ENCODE results near the gene YIF1A.
"Not testable (repeated sequence)": the region's sequence is repeated elsewhere in the genome, so short reads cannot be mapped to it uniquely, and the experiment has no call there.

Gene YIF1A

GRCh38 chr11:66267379-66268243 is 21.3 kb downstream of the YIF1A start:
- DNase-seq (ENCODE audit: low read depth) = peak; percentile 79

- no peak for DNase-seq (ENCODE audit: low read depth)
Observed at GRCh38 chr11:66267039-66267378, 21.9 kb downstream of the YIF1A start.

DNA sequence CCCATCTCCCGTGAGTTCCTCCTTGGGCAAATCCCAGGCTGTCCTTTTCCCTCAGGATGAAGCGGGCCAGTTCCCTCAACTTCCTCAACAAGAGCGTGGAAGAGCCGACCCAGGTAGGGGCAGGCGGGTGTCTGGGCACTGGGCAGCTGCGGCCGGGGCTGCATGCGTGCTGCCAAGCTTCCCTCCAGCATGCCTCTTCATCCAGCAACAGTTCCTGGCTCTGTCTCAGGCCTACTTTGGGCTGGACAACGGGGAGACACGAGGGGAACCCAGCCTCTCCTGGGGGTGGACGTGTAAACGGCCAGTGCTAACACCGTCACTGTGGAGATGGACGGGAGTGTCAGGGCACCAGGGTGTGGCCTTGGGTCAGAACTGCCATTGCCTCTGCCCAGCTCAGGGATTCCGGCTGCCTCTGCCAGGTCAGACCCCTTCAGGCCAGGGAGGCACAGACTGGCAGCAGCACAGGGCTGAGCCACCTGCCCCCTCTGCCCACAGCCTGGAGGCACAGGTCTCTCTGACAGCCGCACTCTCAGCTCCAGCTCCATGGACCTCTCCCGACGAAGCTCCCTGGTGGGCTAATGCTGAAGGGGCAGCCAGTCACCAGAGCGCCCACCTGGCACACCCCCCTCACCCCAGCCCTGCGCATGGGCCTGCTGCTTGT is 22.4 kb downstream of the YIF1A start:
- no peak for DNase-seq (ENCODE audit: low read depth)

DNA sequence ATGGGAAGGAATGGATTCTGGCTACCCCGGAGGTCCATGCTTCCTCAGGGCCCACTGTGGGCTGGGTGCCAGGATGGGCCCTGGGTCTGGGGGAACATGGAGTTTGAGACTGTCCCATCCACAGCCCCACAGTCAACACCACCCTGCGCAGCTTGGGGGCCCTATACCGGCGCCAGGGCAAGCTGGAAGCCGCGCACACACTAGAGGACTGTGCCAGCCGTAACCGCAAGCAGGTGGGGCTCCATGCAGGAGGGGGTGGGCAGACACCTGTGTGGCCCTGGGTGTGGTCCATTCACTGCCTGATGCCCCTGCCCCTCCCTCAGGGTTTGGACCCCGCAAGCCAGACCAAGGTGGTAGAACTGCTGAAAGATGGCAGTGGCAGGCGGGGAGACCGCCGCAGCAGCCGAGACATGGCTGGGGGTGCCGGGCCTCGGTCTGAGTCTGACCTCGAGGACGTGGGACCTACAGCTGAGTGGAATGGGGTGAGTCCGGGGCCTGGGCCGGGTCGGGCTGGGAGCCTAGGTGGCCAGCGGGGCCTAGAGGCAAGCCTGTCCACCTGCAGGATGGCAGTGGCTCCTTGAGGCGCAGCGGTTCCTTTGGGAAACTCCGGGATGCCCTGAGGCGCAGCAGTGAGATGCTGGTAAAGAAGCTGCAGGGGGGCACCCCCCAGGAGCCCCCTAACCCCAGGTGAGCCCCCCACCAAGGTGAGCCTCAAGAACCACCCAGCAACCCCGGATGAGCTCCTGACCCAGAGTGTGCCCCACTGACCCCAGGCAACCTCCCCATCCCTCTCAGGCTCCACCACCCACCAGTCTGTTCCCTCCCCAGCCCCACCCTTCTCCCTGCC is 23.2 kb downstream of the YIF1A start:
- DNase-seq (ENCODE audit: low read depth) = no peak

DNA sequence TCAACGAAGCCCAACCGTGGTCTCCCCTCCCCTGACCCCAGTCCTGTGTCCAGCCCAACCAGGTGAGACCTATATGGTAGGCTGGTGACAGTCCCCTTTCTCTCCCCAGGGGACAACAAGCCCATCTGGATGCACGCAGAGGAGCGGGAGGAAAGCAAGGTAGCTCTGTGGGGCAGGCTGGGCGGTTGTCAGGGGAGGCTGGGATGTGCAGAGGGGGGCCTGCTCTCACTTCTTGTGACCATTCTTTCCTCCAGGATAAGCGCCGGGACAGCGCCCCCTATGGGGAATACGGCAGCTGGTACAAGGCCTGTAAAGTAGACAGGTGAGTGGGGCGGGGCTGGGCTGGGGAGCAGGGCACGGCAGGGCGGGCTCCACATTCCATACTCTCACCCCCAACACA is 24.0 kb downstream of the YIF1A start:
- no peak for DNase-seq (ENCODE audit: low read depth)

GRCh38 chr11:66264383-66264782 is 24.6 kb downstream of the YIF1A start:
- DNase-seq (ENCODE audit: low read depth) = no peak

DNA sequence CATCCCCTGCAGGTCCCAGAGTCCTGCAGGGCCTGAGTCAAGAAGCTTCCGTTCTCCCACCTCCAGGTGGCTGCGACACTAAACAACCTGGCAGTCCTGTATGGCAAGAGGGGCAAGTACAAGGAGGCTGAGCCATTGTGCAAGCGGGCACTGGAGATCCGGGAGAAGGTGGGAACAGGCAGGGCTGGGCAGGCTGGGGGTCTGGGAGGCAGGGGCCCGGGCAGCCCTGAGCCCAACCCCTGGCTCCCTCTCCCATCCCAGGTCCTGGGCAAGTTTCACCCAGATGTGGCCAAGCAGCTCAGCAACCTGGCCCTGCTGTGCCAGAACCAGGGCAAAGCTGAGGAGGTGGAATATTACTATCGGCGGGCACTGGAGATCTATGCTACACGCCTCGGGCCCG is 25.2 kb downstream of the YIF1A start:
- DNase-seq (ENCODE audit: low read depth) = no peak

DNA sequence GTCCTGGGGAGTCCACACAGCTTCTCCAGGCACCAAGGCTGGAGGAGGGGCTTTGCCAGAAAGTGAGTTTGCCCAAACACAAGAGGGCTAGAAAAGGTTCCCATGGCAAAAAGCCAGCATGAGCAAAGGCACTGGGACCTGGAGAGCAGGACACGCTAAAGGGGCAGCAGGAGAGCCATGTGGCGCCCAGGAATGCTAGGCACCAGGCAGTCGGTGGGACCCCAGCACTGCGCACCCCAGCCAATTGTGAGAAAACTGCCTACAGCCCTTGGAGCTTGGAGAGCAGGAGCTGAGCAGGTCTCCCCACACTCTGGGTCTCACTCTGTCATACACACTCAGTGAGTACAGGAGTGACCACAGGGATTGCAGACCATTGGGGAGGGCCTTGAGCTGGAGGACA is 25.7 kb downstream of the YIF1A start:
- DNase-seq (ENCODE audit: low read depth) = no peak

DNA sequence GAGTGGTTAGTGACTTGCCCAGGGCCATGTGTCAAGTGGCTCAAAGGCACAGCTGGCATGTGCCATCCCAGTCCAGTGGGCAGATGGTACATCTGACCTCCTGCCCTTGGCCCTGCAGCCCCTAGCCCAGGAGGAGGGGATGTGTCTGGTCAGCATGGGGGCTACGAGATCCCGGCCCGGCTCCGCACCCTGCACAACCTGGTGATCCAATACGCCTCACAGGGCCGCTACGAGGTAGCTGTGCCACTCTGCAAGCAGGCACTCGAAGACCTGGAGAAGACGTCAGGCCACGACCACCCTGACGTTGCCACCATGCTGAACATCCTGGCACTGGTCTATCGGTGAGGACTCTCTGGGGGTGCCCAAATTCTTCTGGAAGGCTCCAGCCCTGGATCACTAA is 26.2 kb downstream of the YIF1A start:
- DNase-seq (ENCODE audit: low read depth) = no peak

- no peak for DNase-seq (ENCODE audit: low read depth)
Observed at GRCh38 chr11:66262191-66262590, 26.8 kb downstream of the YIF1A start.

- no peak for DNase-seq (ENCODE audit: low read depth)
Observed at GRCh38 chr11:66261578-66261977, 27.4 kb downstream of the YIF1A start.

- DNase-seq (ENCODE audit: low read depth) = no peak
Observed at GRCh38 chr11:66259956-66260355, 29.0 kb downstream of the YIF1A start.

- no peak for DNase-seq (ENCODE audit: low read depth)
Observed at GRCh38 chr11:66259225-66259624, 29.7 kb downstream of the YIF1A start.

- no peak for DNase-seq (ENCODE audit: low read depth)
Observed at GRCh38 chr11:66258473-66258893, 30.5 kb downstream of the YIF1A start.

- not testable (repeated sequence) for DNase-seq (ENCODE audit: low read depth)
Observed at GRCh38 chr11:66253081-66253480, 35.9 kb downstream of the YIF1A start.

- DNase-seq (ENCODE audit: low read depth) = no peak
Observed at GRCh38 chr11:66251809-66252208, 37.1 kb downstream of the YIF1A start.

DNA sequence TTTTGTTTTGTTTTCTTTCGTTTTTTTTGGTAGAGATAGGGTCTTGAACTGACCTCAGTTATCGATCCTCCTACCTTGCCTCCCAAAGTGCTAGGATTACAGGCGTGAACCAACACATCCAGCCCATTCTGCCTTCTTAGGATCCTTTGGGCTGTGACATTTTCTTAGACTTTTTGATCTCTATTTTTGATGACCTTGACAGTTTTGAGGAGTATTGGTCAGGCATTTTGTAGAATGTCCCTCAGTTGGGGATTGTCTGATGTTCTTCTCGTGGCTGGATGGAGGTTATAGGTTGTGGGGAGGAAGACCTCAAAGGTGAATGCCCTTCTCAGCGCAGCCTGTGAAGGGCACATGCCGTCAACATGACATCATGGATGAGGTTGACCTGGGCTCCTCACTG is 40.0 kb downstream of the YIF1A start:
- no peak for DNase-seq (ENCODE audit: low read depth)

GRCh38 chr11:66247801-66248200 is 41.1 kb downstream of the YIF1A start:
- no peak for DNase-seq (ENCODE audit: low read depth)

GRCh38 chr11:66247295-66247694 is 41.6 kb downstream of the YIF1A start:
- DNase-seq (ENCODE audit: low read depth) = no peak

DNA sequence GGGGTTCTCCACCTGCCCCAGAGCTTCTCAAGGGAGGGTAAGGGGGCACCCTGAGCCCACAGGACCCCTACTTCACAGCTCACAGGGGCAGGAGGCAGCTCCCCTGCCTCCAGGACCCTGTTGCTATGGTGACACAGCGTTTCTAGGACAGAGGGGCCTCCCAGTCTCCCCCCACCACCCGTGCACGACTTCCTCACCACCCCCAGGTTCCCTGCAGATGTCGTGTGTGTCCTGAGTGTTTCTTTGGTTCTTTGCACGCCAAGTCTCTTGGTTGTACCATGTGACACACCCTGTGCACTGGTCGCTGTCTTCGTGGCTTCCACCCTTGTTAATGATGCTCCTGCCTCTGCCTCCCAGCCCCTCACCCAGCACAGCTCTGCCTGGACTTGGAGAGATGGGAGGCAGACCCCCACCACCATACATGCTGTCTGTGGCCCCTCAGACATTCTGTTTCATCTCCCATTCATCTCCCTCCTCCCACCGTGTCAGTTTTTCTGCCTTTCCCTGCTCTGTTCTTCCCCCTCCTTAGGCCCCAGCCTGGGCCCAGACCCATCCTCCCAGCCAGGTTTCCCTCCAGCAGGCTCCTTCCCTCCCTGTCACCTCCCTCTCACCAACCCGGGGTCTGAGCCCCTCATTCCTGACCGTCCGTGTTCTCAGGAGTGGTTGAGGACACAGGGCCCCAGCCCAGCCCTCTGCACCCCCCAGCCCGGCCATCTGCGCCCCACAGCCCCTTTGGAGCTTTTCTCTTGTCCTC is 45.0 kb downstream of the YIF1A start:
- DNase-seq (ENCODE audit: low read depth) = no peak

DNA sequence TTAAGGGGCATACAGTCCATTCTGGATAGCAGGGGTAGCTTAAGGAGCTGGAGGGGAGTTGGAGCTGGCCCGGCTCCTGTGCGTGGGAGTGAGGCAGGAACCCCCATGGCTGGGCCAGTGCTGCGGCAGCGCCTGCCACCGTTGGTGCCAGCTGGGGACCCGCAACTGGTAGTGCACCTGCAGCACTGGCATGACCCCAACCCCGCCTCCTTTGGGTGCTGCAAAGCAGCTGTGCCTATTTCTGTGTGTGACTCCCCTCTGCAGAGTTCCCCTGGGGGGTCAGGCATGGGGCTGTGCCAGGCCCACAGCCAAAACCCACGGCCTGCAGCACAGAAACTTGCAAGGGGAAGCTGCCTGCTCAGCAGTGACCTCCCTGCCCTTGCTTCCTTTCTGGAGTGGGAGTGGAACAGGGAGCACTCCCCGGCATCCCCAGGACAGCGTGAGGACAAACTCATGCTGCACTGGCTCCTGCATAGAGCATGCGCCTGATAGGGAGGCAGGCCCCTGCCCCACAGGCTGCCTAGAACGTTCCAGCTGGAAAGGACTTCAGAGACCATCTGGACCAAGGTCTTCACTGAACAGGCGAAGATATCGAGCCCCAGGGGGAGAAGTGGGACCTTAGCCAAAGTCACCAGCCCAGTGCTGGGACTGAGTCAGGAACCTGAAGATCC is 46.7 kb downstream of the YIF1A start:
- no peak for DNase-seq (ENCODE audit: low read depth)

GRCh38 chr11:66240781-66241136 is 48.2 kb downstream of the YIF1A start:
- DNase-seq (ENCODE audit: low read depth) = no peak
